ENCODE results near the gene ICAM5. TPM values are rescaled to one million over a fixed set of nuclear protein-coding genes. Genes with fewer than 3 reads are reported as not detected.
"Not testable (repeated sequence)": the region's sequence is repeated elsewhere in the genome, so short reads cannot be mapped to it uniquely, and the experiment has no call there.

The ICAM5 gene
- total RNA-seq, 6 donors from 2014 or later: 19.5 to 102 (median 27.2) TPM

DNA sequence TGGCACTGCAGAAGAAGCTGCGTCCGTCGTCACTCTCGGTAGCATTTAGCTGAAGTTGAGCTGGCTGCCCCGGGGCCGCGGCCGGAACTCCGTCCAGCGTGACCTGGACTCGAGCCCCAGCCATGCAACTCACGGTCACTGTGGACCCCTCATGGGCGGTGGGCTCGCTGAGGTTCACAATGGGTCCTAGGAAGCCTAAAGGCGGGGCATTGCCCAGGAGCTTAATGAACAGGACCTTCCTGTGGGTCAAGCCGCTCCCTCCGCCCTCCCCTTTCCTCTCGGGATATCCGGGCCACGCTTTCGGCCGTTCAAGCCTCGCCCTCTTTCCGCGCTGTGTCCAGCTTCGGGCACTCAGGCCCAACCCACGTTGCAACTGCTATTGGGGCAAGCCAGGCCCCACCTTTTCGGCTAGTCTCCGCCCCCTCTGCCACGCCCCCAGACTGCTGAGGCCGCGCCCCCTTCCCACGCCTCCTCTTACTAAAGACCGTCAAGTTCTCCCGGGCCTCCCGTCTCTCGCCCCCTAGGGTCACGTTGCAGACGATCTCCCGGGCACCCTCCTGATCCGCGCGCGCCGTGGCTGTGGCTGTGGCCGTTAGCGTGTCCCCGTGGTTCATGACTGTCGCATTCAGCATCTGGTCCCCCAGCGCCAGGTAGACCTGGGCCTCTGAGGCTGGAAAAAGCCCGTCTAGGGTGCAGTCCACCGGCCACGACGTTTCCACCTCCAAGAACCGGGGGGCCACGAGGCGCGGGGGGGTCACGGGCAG, 45.0 kb downstream of the ICAM5 start:
- TF ChIP-seq, protein P1, sequence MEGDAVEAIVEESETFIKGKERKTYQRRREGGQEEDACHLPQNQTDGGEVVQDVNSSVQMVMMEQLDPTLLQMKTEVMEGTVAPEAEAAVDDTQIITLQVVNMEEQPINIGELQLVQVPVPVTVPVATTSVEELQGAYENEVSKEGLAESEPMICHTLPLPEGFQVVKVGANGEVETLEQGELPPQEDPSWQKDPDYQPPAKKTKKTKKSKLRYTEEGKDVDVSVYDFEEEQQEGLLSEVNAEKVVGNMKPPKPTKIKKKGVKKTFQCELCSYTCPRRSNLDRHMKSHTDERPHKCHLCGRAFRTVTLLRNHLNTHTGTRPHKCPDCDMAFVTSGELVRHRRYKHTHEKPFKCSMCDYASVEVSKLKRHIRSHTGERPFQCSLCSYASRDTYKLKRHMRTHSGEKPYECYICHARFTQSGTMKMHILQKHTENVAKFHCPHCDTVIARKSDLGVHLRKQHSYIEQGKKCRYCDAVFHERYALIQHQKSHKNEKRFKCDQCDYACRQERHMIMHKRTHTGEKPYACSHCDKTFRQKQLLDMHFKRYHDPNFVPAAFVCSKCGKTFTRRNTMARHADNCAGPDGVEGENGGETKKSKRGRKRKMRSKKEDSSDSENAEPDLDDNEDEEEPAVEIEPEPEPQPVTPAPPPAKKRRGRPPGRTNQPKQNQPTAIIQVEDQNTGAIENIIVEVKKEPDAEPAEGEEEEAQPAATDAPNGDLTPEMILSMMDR (IDR thresholded peaks at IDR 0.05): peak in 2 of 6 experiments; percentile 12 to 27
- TF ChIP-seq POLR2AphosphoS5 (IDR thresholded peaks at IDR 0.05) (peak; percentile 71 to 83), EP300 (IDR thresholded peaks at IDR 0.05) (no peak), POLR2A (IDR thresholded peaks at IDR 0.05) (peak in 2 of 4 donors; percentile 45 to 68)
- Histone ChIP-seq H3K36me3 (peaks cover 0 to 9% (median 6%) of the 10 kb centered on the region in 4 donors), H3K4me3 (peak overlapping the region; percentile 56 to 84 (median 63)), H3K4me1 (peaks cover 21 to 48% (median 26%) of the 10 kb centered on the region in 4 donors), H3K27me3 (no peaks in the 10 kb centered on the region), H3K27ac (peak overlapping the region; percentile 68 to 90 (median 87)), H3K9me3 (no peaks in the 10 kb centered on the region)
- 17 to 45% methylated on average over 29 to 49 of the region's 59 CpGs for WGBS, 2 donors
- peak; percentile 91 to 93 for ATAC-seq (ENCODE audit: low FRiP score in 2 of 2)
- peak; percentile 97 to 98 for DNase-seq

DNA sequence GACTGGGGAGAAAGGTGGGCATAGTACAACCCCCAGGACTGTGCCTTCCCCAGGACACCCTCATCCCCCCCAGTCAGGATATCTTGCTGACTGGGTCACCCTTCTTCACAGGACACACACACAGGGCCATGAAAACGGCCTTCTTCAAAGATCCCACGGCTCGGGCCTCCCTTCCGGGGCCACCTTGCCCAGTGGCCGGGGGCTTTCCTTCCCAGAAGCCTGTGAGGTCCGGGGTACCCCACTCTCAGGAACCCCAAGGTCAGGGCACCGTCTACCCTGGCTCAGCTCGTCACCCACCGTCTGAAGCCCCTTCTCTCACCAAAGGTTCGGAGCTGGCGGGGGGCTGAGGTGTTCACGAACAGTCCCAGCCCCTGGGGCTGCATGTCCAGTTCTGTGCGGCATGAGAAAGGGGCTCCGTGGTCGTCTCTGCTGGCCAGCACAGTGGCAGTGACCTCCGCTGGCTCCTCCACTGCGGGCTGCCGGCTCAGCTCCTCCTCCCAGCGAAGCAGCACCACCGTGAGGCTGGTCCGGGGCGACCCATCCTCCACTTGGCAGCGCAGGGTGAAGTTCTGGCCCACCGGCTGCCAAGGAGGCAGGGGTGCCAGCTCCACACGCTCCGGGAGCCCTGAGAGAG, 45.7 kb downstream of the ICAM5 start:
- Histone ChIP-seq H3K4me3 (peak overlapping the region in 2 of 4 donors; percentile 65 to 84), H3K27ac (peak overlapping the region in 3 of 4 donors; percentile 68 to 88 (median 86)), H3K36me3 (peaks cover 0 to 2% (median under 1%) of the 10 kb centered on the region in 4 donors), H3K9me3 (no peaks in the 10 kb centered on the region), H3K4me1 (peaks cover 21 to 49% (median 26%) of the 10 kb centered on the region in 4 donors), H3K27me3 (no peaks in the 10 kb centered on the region)
- TF ChIP-seq POLR2A (IDR thresholded peaks at IDR 0.05) (no peak), EP300 (IDR thresholded peaks at IDR 0.05) (no peak), POLR2AphosphoS5 (IDR thresholded peaks at IDR 0.05) (no peak)
- TF ChIP-seq, protein P1 (IDR thresholded peaks at IDR 0.05): no peak
- ATAC-seq (ENCODE audit: low FRiP score in 2 of 2): no peak
- peak in 1 of 2 donors; percentile 73 for DNase-seq
- WGBS, 2 donors: 59 to 64% methylated on average over 2 to 20 of the region's 26 CpGs

DNA sequence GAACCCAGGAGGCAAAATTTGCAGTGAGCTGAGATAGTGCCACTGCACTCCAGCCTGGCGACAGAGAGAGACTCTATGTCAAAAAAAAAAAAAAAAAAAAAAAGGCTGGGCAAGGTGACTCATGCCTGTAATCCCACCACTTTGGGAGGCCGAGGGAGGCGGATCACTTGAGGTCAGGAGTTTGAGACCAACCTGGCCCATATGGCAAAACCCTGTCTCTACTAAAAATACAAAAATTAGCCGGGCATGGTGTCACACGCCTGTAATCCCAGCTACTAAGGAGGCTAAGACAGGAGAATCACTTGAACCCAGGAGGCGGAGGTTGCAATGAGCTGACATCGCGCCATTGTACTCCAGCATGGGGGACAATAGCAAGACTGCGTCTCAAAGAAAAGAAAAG, 47.0 kb downstream of the ICAM5 start:
- not testable (repeated sequence) for H3K4me3 ChIP-seq; H3K27ac ChIP-seq; ATAC-seq (ENCODE audit: low FRiP score in 2 of 2); H3K27me3 ChIP-seq; H3K9me3 ChIP-seq; DNase-seq; H3K36me3 ChIP-seq
- peaks cover 20 to 43% (median 25%) of the 10 kb centered on the region in 4 donors for H3K4me1 ChIP-seq
- 90 to 97% methylated on average over 9 of the region's 9 CpGs for WGBS, 2 donors

DNA sequence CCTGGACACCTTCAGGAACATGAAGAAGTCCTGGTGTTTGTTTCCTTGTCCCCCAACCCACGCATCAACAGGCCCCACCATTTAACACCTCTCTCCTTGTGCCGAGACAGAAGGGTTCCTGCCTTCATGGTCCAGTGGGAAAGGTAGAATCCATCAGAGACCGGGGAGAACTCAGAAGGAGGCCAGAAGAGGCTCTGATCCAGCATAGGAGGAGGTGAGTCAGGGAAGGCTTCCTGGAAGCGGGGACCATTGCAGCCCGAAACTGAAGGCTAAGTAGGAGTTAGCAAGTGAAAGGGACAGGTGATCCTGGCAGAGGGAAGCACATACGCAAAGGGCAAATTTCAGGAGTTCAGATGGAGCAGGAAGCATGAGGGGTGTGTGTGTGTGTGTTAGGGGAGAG, 49.2 kb downstream of the ICAM5 start:
- Histone ChIP-seq H3K4me1 (peaks cover 6 to 26% (median 10%) of the 10 kb centered on the region in 4 donors), H3K9me3 (no peaks in the 10 kb centered on the region), H3K4me3 (peak overlapping the region in 3 of 4 donors; percentile 9 to 42 (median 36)), H3K36me3 (no peaks in the 10 kb centered on the region), H3K27ac (peak overlapping the region; percentile 18 to 82 (median 73)), H3K27me3 (no peaks in the 10 kb centered on the region)
- no peak for DNase-seq
- TF ChIP-seq POLR2AphosphoS5 (IDR thresholded peaks at IDR 0.05) (no peak), POLR2A (IDR thresholded peaks at IDR 0.05) (no peak), EP300 (IDR thresholded peaks at IDR 0.05) (no peak)
- TF ChIP-seq, protein P1 (IDR thresholded peaks at IDR 0.05): no peak
- no peak for ATAC-seq (ENCODE audit: low FRiP score in 2 of 2)
- WGBS, 2 donors: 80 to 82% methylated on average over 6 of the region's 6 CpGs

DNA sequence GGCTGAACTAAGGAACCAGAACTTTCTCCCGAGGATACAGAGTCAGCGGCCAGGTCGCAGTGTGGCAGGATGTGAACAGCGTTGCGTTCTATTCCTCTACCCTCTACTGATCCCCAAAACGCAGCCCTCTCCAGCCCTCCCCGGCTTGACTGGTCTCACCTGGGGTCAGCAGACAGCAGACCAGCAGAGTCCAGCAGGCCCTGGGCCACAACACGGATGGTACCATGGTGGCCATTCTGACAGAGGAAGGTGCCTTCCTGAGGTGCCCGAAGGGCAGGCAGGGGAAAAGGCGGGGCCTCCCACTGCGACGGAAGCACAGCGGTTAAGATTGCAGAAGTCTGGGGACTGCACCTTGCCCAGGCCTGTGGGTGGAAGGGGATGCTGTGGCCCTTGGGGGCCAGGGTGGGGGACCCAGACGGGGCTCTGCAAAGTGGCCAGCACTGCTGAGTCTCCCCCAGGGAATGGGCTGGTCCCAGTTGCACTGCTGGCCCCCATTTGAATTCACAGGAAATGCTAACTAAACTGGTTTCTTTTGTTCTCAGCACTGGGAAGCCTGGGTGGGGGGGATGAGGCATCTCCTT, 49.7 kb downstream of the ICAM5 start, which contains the start of gene ICAM3:
TSS of gene ICAM3 (minus strand) at position 245 of the 581 bp plus-strand sequence. CDS start at position 235, 10 bp downstream.
- peak; percentile 16 to 64 for ATAC-seq (ENCODE audit: low FRiP score in 2 of 2)

More for the DNA sequence above, 49.7 kb downstream of the ICAM5 start, which contains the start of gene ICAM3:
- H3K4me1 ChIP-seq: peaks cover under 1 to 21% (median 7%) of the 10 kb centered on the region in 4 donors
- no peaks in the 10 kb centered on the region for H3K27me3 ChIP-seq
- DNase-seq: peak; percentile 59 to 77
- no peaks in the 10 kb centered on the region for H3K36me3 ChIP-seq
- no peaks in the 10 kb centered on the region for H3K9me3 ChIP-seq
- peak within 1 kb of the TSS in 3 of 4 donors; percentile 9 to 42 (median 36) for H3K4me3 ChIP-seq
- no peak for TF ChIP-seq POLR2AphosphoS5 (IDR thresholded peaks at IDR 0.05)
- TF ChIP-seq, protein P1 (IDR thresholded peaks at IDR 0.05): no peak
- no peak for TF ChIP-seq EP300 (IDR thresholded peaks at IDR 0.05)
- TF ChIP-seq POLR2A (IDR thresholded peaks at IDR 0.05): no peak
- H3K27ac ChIP-seq: peak within 1 kb of the TSS; percentile 18 to 82 (median 73)
- 43 to 48% methylated on average over 7 to 13 of the region's 14 CpGs for WGBS, 2 donors

Data from upper lobe of left lung (tissue), 6 donors.